Measurements from ENCODE around the gene DBNL.

DBNL gene

GRCh38 chr7:44068054-44068453, 23.6 kb downstream of the DBNL start:
- POLR2A ChIA-PET, result interaction anchor here (1.6 to 1.7 kb wide), 2 partner anchors 23 to 55 kb away, joined by 5 read pairs; partner anchors contain the start of genes DBNL and POLD2
- no peak for TF ChIP-seq L3MBTL2 (conservative IDR thresholded peaks at IDR 0.05)
- no peak for TF ChIP-seq ZNF384 (IDR thresholded peaks at IDR 0.05)
- no peak for TF ChIP-seq ARNT (IDR thresholded peaks at IDR 0.05)
- TF ChIP-seq PKNOX1 (IDR thresholded peaks at IDR 0.05), result no peak
- no peak for TF ChIP-seq FOXK2 (IDR thresholded peaks at IDR 0.05)
- TF ChIP-seq ELF4 (IDR thresholded peaks at IDR 0.05), result no peak
- TF ChIP-seq LEF1 (IDR thresholded peaks at IDR 0.05; ENCODE audit: borderline replicate concordance), result no peak
- TF ChIP-seq CTBP1 (IDR thresholded peaks at IDR 0.05; ENCODE audit: borderline replicate concordance), result no peak
- TF ChIP-seq SP1 (IDR thresholded peaks at IDR 0.05), result no peak
- no peak for TF ChIP-seq FOXM1 (IDR thresholded peaks at IDR 0.05; ENCODE audit: borderline replicate concordance)
- no peak for TF ChIP-seq BHLHE40 (IDR thresholded peaks at IDR 0.05; ENCODE audit: borderline replicate concordance)
- TF ChIP-seq FOXA1 (IDR thresholded peaks at IDR 0.05), result no peak
- no peak for TF ChIP-seq TARDBP (IDR thresholded peaks at IDR 0.05)
- TF ChIP-seq HDGF (IDR thresholded peaks at IDR 0.05; ENCODE audit: borderline replicate concordance), result no peak
- no peak for TF ChIP-seq SUZ12 (IDR thresholded peaks at IDR 0.05)
- TF ChIP-seq NFRKB (IDR thresholded peaks at IDR 0.05), result no peak
- CTCF ChIA-PET, result no interaction called here
- DNase-seq (ENCODE audit: extremely low spot score), result no peak

DNA sequence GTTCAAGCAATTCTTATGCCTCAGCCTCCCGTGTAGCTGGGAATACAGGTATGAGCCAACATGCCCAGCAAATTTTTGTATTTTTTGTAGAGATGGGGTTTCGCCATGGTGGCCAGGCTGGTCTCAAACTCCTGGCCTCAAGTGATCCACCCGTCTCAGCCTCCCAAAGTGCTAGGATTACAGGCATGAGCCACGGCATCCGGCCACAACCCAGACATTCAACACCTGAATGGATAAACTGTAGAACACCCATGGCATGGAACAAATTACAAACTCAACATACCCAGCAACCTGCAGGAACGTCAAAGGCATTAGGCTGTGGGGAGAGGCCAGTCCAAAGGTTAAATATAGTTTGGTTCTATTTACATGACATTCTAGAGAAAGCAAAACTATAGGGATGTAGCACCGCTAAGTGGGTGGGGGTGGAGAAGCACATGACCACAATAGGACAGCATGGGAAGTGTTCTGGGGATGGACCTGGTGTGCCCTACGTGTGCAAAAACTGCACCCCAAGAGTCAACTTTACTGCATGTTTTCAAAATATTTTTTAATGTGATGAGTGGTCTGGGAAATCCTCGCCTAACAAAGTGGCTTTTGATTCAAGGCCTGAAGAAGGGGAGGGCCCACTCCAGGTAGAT, 27.3 kb downstream of the DBNL start:
- DNase-seq (ENCODE audit: extremely low spot score), result no peak
- TF ChIP-seq LEF1 (IDR thresholded peaks at IDR 0.05; ENCODE audit: borderline replicate concordance) (no peak), BHLHE40 (IDR thresholded peaks at IDR 0.05; ENCODE audit: borderline replicate concordance) (no peak), ELF4 (IDR thresholded peaks at IDR 0.05) (no peak)
- ChIA-PET CTCF (interaction anchor here (0.7 to 1.0 kb wide), 4 partner anchors 9 to 129 kb away, joined by 3 to 5 read pairs (median 4); partner anchors contain the start of gene YKT6), POLR2A (interaction anchor here (0.7 to 1.5 kb wide), 5 partner anchors 9 to 129 kb away, joined by 3 read pairs; partner anchors contain the start of genes DBNL and YKT6)

- TF ChIP-seq HDGF (IDR thresholded peaks at IDR 0.05; ENCODE audit: borderline replicate concordance) (no peak), CTBP1 (IDR thresholded peaks at IDR 0.05; ENCODE audit: borderline replicate concordance) (no peak), PKNOX1 (IDR thresholded peaks at IDR 0.05) (no peak), LEF1 (IDR thresholded peaks at IDR 0.05; ENCODE audit: borderline replicate concordance) (no peak), FOXK2 (IDR thresholded peaks at IDR 0.05) (no peak), L3MBTL2 (conservative IDR thresholded peaks at IDR 0.05) (no peak), ZNF384 (IDR thresholded peaks at IDR 0.05) (no peak), SP1 (IDR thresholded peaks at IDR 0.05) (no peak), FOXA1 (IDR thresholded peaks at IDR 0.05) (no peak), ARNT (IDR thresholded peaks at IDR 0.05) (no peak), TARDBP (IDR thresholded peaks at IDR 0.05) (no peak), SUZ12 (IDR thresholded peaks at IDR 0.05) (no peak), FOXM1 (IDR thresholded peaks at IDR 0.05; ENCODE audit: borderline replicate concordance) (no peak), ELF4 (IDR thresholded peaks at IDR 0.05) (no peak), BHLHE40 (IDR thresholded peaks at IDR 0.05; ENCODE audit: borderline replicate concordance) (no peak), NFRKB (IDR thresholded peaks at IDR 0.05) (no peak)
- ChIA-PET CTCF (interaction anchor here (0.5 to 1.0 kb wide), 4 partner anchors 9 to 128 kb away, joined by 3 to 5 read pairs (median 4); partner anchors contain the start of gene YKT6), POLR2A (interaction anchor here (0.7 to 1.5 kb wide), 6 partner anchors 10 to 128 kb away, joined by 3 read pairs; partner anchors contain the start of genes DBNL and YKT6)
- peak; percentile 73 for DNase-seq (ENCODE audit: extremely low spot score)
Measured at GRCh38 chr7:44072364-44073231, 28.1 kb downstream of the DBNL start.

DNA sequence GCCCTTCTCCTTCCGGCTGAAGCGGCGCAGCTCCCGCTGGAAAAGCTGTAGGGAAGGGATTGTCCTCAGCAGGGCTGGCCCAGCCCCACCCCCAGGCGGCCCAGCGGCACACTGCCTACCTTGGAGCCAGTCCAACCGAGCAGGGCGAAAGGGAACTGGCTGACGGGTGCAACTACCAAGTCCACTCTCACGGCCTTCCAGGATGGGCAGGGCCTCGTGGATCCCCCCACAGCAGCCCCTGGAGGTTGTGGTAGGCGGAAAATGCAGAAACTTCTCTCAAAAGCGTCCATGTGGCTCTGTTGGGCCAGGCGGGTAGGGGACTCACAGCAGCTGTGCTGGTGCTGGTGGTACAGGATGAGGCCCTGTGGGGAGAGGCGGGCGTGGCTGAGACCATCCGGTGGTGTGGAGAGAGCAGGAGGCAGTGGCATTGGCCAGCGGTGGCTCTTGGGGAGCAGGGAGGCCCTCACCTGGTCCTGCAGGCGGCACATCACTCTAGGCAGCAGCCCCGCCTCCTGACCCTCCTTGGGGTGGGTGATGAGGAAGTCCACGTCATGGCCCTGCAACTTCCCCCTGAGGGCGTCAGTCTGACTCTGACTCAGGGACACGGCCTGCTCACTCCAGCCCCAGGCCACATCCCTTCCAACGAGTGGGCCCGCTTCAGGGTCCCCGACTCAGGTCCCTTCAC, 29.3 kb downstream of the DBNL start:
- TF ChIP-seq SUZ12 (IDR thresholded peaks at IDR 0.05), result no peak
- no peak for TF ChIP-seq TARDBP (IDR thresholded peaks at IDR 0.05)
- no peak for TF ChIP-seq PKNOX1 (IDR thresholded peaks at IDR 0.05)
- POLR2A ChIA-PET, result no interaction called here
- CTCF ChIA-PET, result no interaction called here
- no peak for DNase-seq (ENCODE audit: extremely low spot score)

DNA sequence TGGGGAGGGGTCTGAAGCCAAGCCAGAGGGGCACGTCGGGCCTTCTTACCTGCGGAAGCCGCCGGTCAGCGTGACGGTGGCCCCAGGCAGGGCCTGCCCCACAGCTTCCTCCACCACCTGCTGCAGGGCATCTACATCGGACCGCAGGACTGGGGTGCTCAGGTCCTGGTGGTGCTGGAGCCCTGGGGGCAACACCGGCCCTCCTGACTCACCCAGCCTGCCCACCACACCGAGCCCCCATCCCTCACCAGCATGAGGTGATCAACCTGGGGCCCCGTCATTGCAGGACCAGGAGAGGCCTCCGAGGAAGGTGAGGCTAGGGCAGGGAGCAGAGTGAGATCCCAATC, 29.8 kb downstream of the DBNL start:
- CTCF ChIA-PET, result no interaction called here
- TF ChIP-seq ELF4 (IDR thresholded peaks at IDR 0.05) (no peak), TARDBP (IDR thresholded peaks at IDR 0.05) (no peak), NFRKB (IDR thresholded peaks at IDR 0.05) (no peak), SUZ12 (IDR thresholded peaks at IDR 0.05) (no peak), CTBP1 (IDR thresholded peaks at IDR 0.05; ENCODE audit: borderline replicate concordance) (no peak), ZNF384 (IDR thresholded peaks at IDR 0.05) (no peak), FOXM1 (IDR thresholded peaks at IDR 0.05; ENCODE audit: borderline replicate concordance) (no peak), FOXA1 (IDR thresholded peaks at IDR 0.05) (no peak), PKNOX1 (IDR thresholded peaks at IDR 0.05) (no peak), FOXK2 (IDR thresholded peaks at IDR 0.05) (no peak), BHLHE40 (IDR thresholded peaks at IDR 0.05; ENCODE audit: borderline replicate concordance) (no peak), HDGF (IDR thresholded peaks at IDR 0.05; ENCODE audit: borderline replicate concordance) (no peak), ARNT (IDR thresholded peaks at IDR 0.05) (no peak), SP1 (IDR thresholded peaks at IDR 0.05) (no peak)
- DNase-seq (ENCODE audit: extremely low spot score), result no peak
- POLR2A ChIA-PET, result interaction anchor here (2.0 kb wide), 1 partner anchor 49 kb away, joined by 5 read pairs; the partner anchor contains the start of gene POLD2

All from HEK293T (cell line).